HG03175 (cell line): Measurements from ENCODE around the gene MYO1E.
"Not testable (repeated sequence)": the region's sequence is repeated elsewhere in the genome, so short reads cannot be mapped to it uniquely, and the experiment has no call there.

Experiments
- ATAC-seq: cut with Tn5 transposase; IDR thresholded peaks from one replicate; pipeline ENCODE4 v1.9.1; 2021; ENCODE audit warnings: mild to moderate bottlenecking, moderate library complexity; ENCODE audit not compliant: unreplicated experiment

MYO1E gene

GRCh38 chr15:59372352-59373211 lies at the start of gene MYO1E:
MYO1E (minus strand) TSS chr15:59372871; CDS start chr15:59372500, 371 bp downstream.
- peak; percentile 61 for ATAC-seq

- ATAC-seq, result no peak
Measured at GRCh38 chr15:59420986-59421618, 48.4 kb upstream of the MYO1E start.

- ATAC-seq, result no peak
Measured at GRCh38 chr15:59420108-59420507, 47.4 kb upstream of the MYO1E start.

- no peak for ATAC-seq
Measured at GRCh38 chr15:59419170-59419569, 46.5 kb upstream of the MYO1E start.

GRCh38 chr15:59416816-59417215 lies 44.1 kb upstream of the MYO1E start:
- no peak for ATAC-seq

GRCh38 chr15:59413577-59413976 lies 40.9 kb upstream of the MYO1E start:
- no peak for ATAC-seq

- peak; percentile 26 for ATAC-seq
Measured at GRCh38 chr15:59410391-59410896, 37.8 kb upstream of the MYO1E start.

GRCh38 chr15:59407946-59408345 lies 35.3 kb upstream of the MYO1E start:
- ATAC-seq, result no peak

- no peak for ATAC-seq
Measured at GRCh38 chr15:59406446-59406845, 33.8 kb upstream of the MYO1E start.

GRCh38 chr15:59405079-59405478 lies 32.4 kb upstream of the MYO1E start:
- no peak for ATAC-seq

- ATAC-seq, result no peak
Measured at GRCh38 chr15:59401824-59402569, 29.3 kb upstream of the MYO1E start.

- ATAC-seq, result not testable (repeated sequence)
Measured at GRCh38 chr15:59401051-59401823, 28.6 kb upstream of the MYO1E start.

GRCh38 chr15:59400103-59400813 lies 27.6 kb upstream of the MYO1E start:
- ATAC-seq, result no peak

- ATAC-seq, result peak; percentile 91
Measured at GRCh38 chr15:59399465-59400102, 26.9 kb upstream of the MYO1E start.

- no peak for ATAC-seq
Measured at GRCh38 chr15:59398220-59398619, 25.5 kb upstream of the MYO1E start.

GRCh38 chr15:59396679-59397078 lies 24.0 kb upstream of the MYO1E start:
- ATAC-seq, result no peak

GRCh38 chr15:59396211-59396610 lies 23.5 kb upstream of the MYO1E start:
- no peak for ATAC-seq

- no peak for ATAC-seq
Measured at GRCh38 chr15:59394166-59394661, 21.5 kb upstream of the MYO1E start.

- no peak for ATAC-seq
Measured at GRCh38 chr15:59392299-59392698, 19.6 kb upstream of the MYO1E start.
